GM23338 (cell line): ENCODE data around the gene MIB2. TPM values are rescaled to one million over a fixed set of nuclear protein-coding genes. Genes with fewer than 3 reads are reported as not detected.

Experiments used
- ATAC-seq: fragments of 200-7000 bp; cut with Tn5 transposase; 3 replicates; pipeline ENCODE4 v1.9.1; 2020
- DNase-seq: peaks from one replicate; pipeline ENCODE4 v3.0.0-alpha.2; 2015; ENCODE audit warnings: low spot score
- H2AFZ ChIP-seq: fragments of 200-600 bp; sonication (generic); 2 replicates; pipeline ENCODE4 v1.8.0; 2016; ENCODE audit warnings: antibody characterized with exemption, mild to moderate bottlenecking, moderate library complexity
- H3F3A ChIP-seq: fragments of 200-600 bp; sonication (generic); replicated peaks from 2 replicates; pipeline ENCODE4 v1.8.0; 2017; ENCODE audit warnings: antibody characterized with exemption, mixed run types, low read depth
- H3K27ac ChIP-seq: fragments of 200-600 bp; sonication (generic); 2 replicates; pipeline ENCODE4 v1.6.1; 2016; ENCODE audit warnings: low read depth
- H3K27me3 ChIP-seq: fragments of 200-600 bp; sonication (generic); 2 replicates; pipeline ENCODE4 v1.8.0; 2016; ENCODE audit warnings: mild to moderate bottlenecking, mixed run types, moderate library complexity; ENCODE audit not compliant: insufficient read depth
- H3K36me3 ChIP-seq: fragments of 200-600 bp; sonication (generic); 2 replicates; pipeline ENCODE4 v1.8.0; 2016; ENCODE audit warnings: mild to moderate bottlenecking; ENCODE audit not compliant: insufficient read depth
- H3K4me1 ChIP-seq: fragments of 200-600 bp; sonication (generic); 2 replicates; pipeline ENCODE4 v1.8.0; 2016; ENCODE audit warnings: mild to moderate bottlenecking, moderate library complexity; ENCODE audit not compliant: insufficient read depth
- H3K4me2 ChIP-seq: fragments of 200-600 bp; sonication (generic); 2 replicates; pipeline ENCODE4 v1.7.1; 2017; ENCODE audit warnings: mixed run types
- H3K4me3 ChIP-seq: fragments of 200-600 bp; sonication (generic); 2 replicates; pipeline ENCODE4 v1.6.1; 2016; ENCODE audit warnings: mixed run types
- H3K79me2 ChIP-seq: fragments of 200-600 bp; sonication (generic); replicated peaks from 2 replicates; pipeline ENCODE4 v1.8.0; 2017; ENCODE audit warnings: mild to moderate bottlenecking; ENCODE audit not compliant: insufficient read depth
- H3K9me2 ChIP-seq: fragments of 200-600 bp; sonication (generic); 2 replicates; pipeline ENCODE4 v1.8.0; 2017; ENCODE audit not compliant: insufficient read depth
- H4K20me1 ChIP-seq: fragments of 200-600 bp; sonication (generic); replicated peaks from 2 replicates; pipeline ENCODE4 v1.8.0; 2017; ENCODE audit warnings: mild to moderate bottlenecking; ENCODE audit not compliant: insufficient read depth
- H3K27ac Mint-ChIP-seq: 2 replicates; pipeline ENCODE4 v1.8.0; 2020; ENCODE audit warnings: inconsistent platforms, mild to moderate bottlenecking, moderate library complexity, mixed read lengths
- H3K27me3 Mint-ChIP-seq: 3 replicates; pipeline ENCODE4 v1.8.0; 2022; ENCODE audit warnings: low read depth, mild to moderate bottlenecking, moderate library complexity, mixed read lengths, inconsistent platforms; ENCODE audit not compliant: insufficient read depth, poor library complexity
- H3K36me3 Mint-ChIP-seq: 3 replicates; pipeline ENCODE4 v1.8.0; 2021; ENCODE audit warnings: low read depth, mild to moderate bottlenecking, inconsistent platforms, moderate library complexity, mixed read lengths
- H3K4me1 Mint-ChIP-seq: 3 replicates; pipeline ENCODE4 v1.8.0; 2020; ENCODE audit warnings: mild to moderate bottlenecking, inconsistent platforms, mixed read lengths
- H3K4me3 Mint-ChIP-seq: 3 replicates; pipeline ENCODE4 v1.8.0; 2021; ENCODE audit warnings: moderate library complexity, mild to moderate bottlenecking, inconsistent platforms, mixed read lengths
- H3K9me3 Mint-ChIP-seq: 3 replicates; pipeline ENCODE4 v1.8.0; 2020; ENCODE audit warnings: moderate library complexity, mild to moderate bottlenecking, inconsistent platforms, mixed read lengths
- EZH2 ChIP-seq: fragments of 200-600 bp; sonication (generic); IDR thresholded peaks from one replicate; pipeline ENCODE4 v1.8.0; 2017; ENCODE audit warnings: antibody characterized with exemption, mild to moderate bottlenecking, low read depth; ENCODE audit not compliant: unreplicated experiment
- EZH2phosphoT487 ChIP-seq: fragments of 200-600 bp; sonication (generic); IDR thresholded peaks from one replicate; pipeline ENCODE4 v1.8.1; 2018; ENCODE audit warnings: antibody characterized with exemption; ENCODE audit not compliant: unreplicated experiment
- NANOG ChIP-seq: IDR thresholded peaks from 2 replicates; pipeline ENCODE4 v1.6.1; 2016; ENCODE audit warnings: antibody characterized with exemption, borderline replicate concordance
- REST ChIP-seq: IDR thresholded peaks from one replicate; pipeline ENCODE4 v1.6.1; 2018; ENCODE audit warnings: antibody characterized with exemption; ENCODE audit not compliant: unreplicated experiment
- STAT1 ChIP-seq: IDR thresholded peaks from one replicate; pipeline ENCODE4 v1.6.1; 2016; ENCODE audit warnings: antibody characterized with exemption; ENCODE audit not compliant: unreplicated experiment
- ZNF114 ChIP-seq: fragments of 250-450 bp; sonication (Bioruptor Pico); IDR thresholded peaks from 2 replicates; pipeline ENCODE4 v1.5.0; 2020; ENCODE audit warnings: mild to moderate bottlenecking, moderate library complexity
- polyA plus RNA-seq: library from polyadenylated mRNA; unstranded; fragments of >200 nt; fragmentation: Nextera tagmentation; extraction: Ambion mirVana; gene quantifications from 2 replicates; pipeline ENCODE4 v1.2.1, GENCODE V29; 2016
- total RNA-seq: library from RNA; depleted of rRNA; stranded (reverse); fragments of >200 nt; shearing (Covaris generic); gene quantifications from 2 replicates; pipeline ENCODE4 v1.2.3, GENCODE V29; 2014
- TF ChIP-seq, protein P1 (sequence below): IDR thresholded peaks from 2 replicates; pipeline ENCODE4 v1.6.1; 2016; ENCODE audit warnings: antibody characterized with exemption
- TF ChIP-seq, protein P2 (sequence below): fragments of 250-450 bp; sonication (Bioruptor Pico); IDR thresholded peaks from 2 replicates; pipeline ENCODE4 v1.5.0; 2020; ENCODE audit warnings: mild to moderate bottlenecking, moderate library complexity
- TF ChIP-seq, protein P3 (sequence below), 2 experiments: fragments of 200-600 bp in 1 of 2; sonication (generic) in 1 of 2; conservative IDR thresholded peaks; 2 replicates each; pipeline versions ENCODE4 v1.5.1 to v1.6.1; 2016 to 2017; ENCODE audit warnings: antibody characterized with exemption in 2 of 2, low read depth in 2 of 2, mild to moderate bottlenecking in 2 of 2, moderate library complexity in 1 of 2

MIB2 gene
- total and polyA plus RNA-seq, 2 experiments from 2014 or later, result 82.6 to 104 TPM

GRCh38 chr1:1618396-1619068, 3.2 kb downstream of the MIB2 start (continued):
- TF ChIP-seq, protein P1, sequence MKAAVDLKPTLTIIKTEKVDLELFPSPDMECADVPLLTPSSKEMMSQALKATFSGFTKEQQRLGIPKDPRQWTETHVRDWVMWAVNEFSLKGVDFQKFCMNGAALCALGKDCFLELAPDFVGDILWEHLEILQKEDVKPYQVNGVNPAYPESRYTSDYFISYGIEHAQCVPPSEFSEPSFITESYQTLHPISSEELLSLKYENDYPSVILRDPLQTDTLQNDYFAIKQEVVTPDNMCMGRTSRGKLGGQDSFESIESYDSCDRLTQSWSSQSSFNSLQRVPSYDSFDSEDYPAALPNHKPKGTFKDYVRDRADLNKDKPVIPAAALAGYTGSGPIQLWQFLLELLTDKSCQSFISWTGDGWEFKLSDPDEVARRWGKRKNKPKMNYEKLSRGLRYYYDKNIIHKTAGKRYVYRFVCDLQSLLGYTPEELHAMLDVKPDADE, result no peak
- no peak for TF ChIP-seq ZNF114
- no peak for TF ChIP-seq EZH2phosphoT487

- H4K20me1 ChIP-seq, result peaks cover 5% of the 10 kb centered on the region
- H3K27ac Mint-ChIP-seq, result no peak overlapping the region
- no peak overlapping the region for H3K4me2 ChIP-seq
- H3K4me1 Mint-ChIP-seq, result no peaks in the 10 kb centered on the region; the same call in 2 of the 3 replicates
- no peaks in the 10 kb centered on the region for H3K9me2 ChIP-seq
- H3F3A ChIP-seq, result no peaks in the 10 kb centered on the region; the same call in 1 of the 2 replicates
- H3K4me1 ChIP-seq, result no peaks in the 10 kb centered on the region; the same call in 1 of the 2 replicates
- DNase-seq (peak; percentile 80), ATAC-seq (peak; percentile 45)
- no peaks in the 10 kb centered on the region; the same call in 2 of the 3 replicates for H3K36me3 Mint-ChIP-seq
- no peak overlapping the region for H3K4me3 Mint-ChIP-seq
- peaks cover under 1% of the 10 kb centered on the region; the same call in 1 of the 2 replicates for H3K79me2 ChIP-seq
- peaks cover 16% of the 10 kb centered on the region for H3K27me3 Mint-ChIP-seq
- no peak overlapping the region for H3K27ac ChIP-seq
- TF ChIP-seq EZH2 (no peak), ZNF114 (no peak), STAT1 (no peak), REST (no peak), EZH2phosphoT487 (no peak), NANOG (no peak)
- TF ChIP-seq, protein P2, sequence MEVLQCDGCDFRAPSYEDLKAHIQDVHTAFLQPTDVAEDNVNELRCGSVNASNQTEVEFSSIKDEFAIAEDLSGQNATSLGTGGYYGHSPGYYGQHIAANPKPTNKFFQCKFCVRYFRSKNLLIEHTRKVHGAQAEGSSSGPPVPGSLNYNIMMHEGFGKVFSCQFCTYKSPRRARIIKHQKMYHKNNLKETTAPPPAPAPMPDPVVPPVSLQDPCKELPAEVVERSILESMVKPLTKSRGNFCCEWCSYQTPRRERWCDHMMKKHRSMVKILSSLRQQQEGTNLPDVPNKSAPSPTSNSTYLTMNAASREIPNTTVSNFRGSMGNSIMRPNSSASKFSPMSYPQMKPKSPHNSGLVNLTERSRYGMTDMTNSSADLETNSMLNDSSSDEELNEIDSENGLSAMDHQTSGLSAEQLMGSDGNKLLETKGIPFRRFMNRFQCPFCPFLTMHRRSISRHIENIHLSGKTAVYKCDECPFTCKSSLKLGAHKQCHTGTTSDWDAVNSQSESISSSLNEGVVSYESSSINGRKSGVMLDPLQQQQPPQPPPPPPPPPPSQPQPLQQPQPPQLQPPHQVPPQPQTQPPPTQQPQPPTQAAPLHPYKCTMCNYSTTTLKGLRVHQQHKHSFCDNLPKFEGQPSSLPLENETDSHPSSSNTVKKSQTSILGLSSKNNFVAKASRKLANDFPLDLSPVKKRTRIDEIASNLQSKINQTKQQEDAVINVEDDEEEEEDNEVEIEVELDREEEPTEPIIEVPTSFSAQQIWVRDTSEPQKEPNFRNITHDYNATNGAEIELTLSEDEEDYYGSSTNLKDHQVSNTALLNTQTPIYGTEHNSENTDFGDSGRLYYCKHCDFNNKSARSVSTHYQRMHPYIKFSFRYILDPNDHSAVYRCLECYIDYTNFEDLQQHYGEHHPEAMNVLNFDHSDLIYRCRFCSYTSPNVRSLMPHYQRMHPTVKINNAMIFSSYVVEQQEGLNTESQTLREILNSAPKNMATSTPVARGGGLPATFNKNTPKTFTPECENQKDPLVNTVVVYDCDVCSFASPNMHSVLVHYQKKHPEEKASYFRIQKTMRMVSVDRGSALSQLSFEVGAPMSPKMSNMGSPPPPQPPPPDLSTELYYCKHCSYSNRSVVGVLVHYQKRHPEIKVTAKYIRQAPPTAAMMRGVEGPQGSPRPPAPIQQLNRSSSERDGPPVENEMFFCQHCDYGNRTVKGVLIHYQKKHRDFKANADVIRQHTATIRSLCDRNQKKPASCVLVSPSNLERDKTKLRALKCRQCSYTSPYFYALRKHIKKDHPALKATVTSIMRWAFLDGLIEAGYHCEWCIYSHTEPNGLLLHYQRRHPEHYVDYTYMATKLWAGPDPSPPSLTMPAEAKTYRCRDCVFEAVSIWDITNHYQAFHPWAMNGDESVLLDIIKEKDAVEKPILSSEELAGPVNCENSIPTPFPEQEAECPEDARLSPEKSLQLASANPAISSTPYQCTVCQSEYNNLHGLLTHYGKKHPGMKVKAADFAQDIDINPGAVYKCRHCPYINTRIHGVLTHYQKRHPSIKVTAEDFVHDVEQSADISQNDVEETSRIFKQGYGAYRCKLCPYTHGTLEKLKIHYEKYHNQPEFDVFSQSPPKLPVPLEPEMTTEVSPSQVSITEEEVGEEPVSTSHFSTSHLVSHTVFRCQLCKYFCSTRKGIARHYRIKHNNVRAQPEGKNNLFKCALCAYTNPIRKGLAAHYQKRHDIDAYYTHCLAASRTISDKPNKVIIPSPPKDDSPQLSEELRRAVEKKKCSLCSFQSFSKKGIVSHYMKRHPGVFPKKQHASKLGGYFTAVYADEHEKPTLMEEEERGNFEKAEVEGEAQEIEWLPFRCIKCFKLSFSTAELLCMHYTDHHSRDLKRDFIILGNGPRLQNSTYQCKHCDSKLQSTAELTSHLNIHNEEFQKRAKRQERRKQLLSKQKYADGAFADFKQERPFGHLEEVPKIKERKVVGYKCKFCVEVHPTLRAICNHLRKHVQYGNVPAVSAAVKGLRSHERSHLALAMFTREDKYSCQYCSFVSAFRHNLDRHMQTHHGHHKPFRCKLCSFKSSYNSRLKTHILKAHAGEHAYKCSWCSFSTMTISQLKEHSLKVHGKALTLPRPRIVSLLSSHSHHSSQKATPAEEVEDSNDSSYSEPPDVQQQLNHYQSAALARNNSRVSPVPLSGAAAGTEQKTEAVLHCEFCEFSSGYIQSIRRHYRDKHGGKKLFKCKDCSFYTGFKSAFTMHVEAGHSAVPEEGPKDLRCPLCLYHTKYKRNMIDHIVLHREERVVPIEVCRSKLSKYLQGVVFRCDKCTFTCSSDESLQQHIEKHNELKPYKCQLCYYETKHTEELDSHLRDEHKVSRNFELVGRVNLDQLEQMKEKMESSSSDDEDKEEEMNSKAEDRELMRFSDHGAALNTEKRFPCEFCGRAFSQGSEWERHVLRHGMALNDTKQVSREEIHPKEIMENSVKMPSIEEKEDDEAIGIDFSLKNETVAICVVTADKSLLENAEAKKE (CRISPR knock-in tag), result no peak
- TF ChIP-seq, protein P3, sequence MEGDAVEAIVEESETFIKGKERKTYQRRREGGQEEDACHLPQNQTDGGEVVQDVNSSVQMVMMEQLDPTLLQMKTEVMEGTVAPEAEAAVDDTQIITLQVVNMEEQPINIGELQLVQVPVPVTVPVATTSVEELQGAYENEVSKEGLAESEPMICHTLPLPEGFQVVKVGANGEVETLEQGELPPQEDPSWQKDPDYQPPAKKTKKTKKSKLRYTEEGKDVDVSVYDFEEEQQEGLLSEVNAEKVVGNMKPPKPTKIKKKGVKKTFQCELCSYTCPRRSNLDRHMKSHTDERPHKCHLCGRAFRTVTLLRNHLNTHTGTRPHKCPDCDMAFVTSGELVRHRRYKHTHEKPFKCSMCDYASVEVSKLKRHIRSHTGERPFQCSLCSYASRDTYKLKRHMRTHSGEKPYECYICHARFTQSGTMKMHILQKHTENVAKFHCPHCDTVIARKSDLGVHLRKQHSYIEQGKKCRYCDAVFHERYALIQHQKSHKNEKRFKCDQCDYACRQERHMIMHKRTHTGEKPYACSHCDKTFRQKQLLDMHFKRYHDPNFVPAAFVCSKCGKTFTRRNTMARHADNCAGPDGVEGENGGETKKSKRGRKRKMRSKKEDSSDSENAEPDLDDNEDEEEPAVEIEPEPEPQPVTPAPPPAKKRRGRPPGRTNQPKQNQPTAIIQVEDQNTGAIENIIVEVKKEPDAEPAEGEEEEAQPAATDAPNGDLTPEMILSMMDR (conservative IDR thresholded peaks at IDR 0.05; ENCODE audit: low read depth in 2 of 2), result peak; percentile 61 to 81
- H3K27me3 ChIP-seq, result no peaks in the 10 kb centered on the region
- no peak overlapping the region for H2AFZ ChIP-seq
- no peaks in the 10 kb centered on the region; the same call in 2 of the 3 replicates for H3K9me3 Mint-ChIP-seq
- no peaks in the 10 kb centered on the region for H3K36me3 ChIP-seq
- H3K4me3 ChIP-seq, result no peak overlapping the region
Observed at GRCh38 chr1:1619917-1620361, 4.6 kb downstream of the MIB2 start.
